ENCODE data around the gene SLC22A1.

Gene SLC22A1

GRCh38 chr6:160190081-160190480, 68.5 kb downstream of the SLC22A1 start:
- Histone ChIP-seq H3K27me3 (ENCODE audit: control insufficient read depth in 1 of 2, insufficient read depth in 2 of 2, low read length in 2 of 2) (no peaks in the 10 kb centered on the region), H3K9ac (ENCODE audit: low read depth in 1 of 2, low read length in 2 of 2) (no peak overlapping the region), H3K4me1 (ENCODE audit: control insufficient read depth in 1 of 2, insufficient read depth in 2 of 2, low read length in 2 of 2) (no peaks in the 10 kb centered on the region), H3K4me3 (ENCODE audit: low read depth in 1 of 2, low read length in 2 of 2) (no peak overlapping the region), H3K27ac (ENCODE audit: low read depth, low read length) (no peak overlapping the region), H3K9me3 (ENCODE audit: control insufficient read depth in 1 of 2, low read length in 2 of 2) (peaks cover 7 to 8% of the 10 kb centered on the region in 2 donors), H3K36me3 (ENCODE audit: control insufficient read depth in 1 of 2, insufficient read depth in 2 of 2, low read length in 2 of 2) (no peaks in the 10 kb centered on the region)

DNA sequence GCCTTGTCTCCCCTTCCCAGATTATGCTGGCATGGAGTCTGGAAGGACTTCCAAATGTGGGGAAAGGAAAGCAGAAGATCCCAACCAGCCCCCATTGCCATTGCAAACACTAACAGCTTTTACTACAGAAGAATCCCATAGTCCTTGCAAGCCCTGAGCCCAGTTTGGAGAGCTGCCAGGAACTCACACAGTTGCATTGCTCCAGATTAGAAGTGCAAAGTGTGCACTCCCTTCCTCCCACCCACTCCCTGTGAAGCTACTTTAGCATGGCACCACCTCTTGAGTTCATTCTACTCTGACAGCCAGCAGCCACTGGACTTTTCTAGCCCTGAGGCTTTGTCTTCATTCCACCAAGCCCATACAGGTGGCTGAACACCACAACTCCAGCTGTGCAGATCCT, 69.4 kb downstream of the SLC22A1 start:
- no peak overlapping the region for H3K27ac ChIP-seq (ENCODE audit: low read depth, low read length)

DNA sequence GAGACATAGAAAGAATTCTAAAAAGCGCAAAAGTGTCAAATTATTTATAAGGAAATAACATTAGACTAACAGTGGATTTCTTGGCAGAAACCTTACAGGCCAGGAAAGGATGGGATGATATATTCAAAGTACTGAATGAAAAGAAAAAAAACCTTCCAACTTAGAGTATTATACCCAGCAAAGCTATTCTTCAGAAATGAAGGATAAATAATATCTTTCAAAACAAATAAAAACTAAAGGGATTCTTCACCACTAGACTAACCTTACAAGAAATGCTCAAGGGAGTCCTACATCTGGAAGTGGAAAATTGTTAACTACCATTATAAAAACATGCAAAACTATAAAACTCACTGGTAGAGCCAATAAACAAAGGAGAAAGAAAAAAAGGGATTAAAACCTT, 71.2 kb downstream of the SLC22A1 start:
- H3K4me3 ChIP-seq (ENCODE audit: low read depth in 1 of 2, low read length in 2 of 2) = no peak overlapping the region
- no peaks in the 10 kb centered on the region for H3K36me3 ChIP-seq (ENCODE audit: control insufficient read depth in 1 of 2, insufficient read depth in 2 of 2, low read length in 2 of 2)
- H3K27me3 ChIP-seq (ENCODE audit: control insufficient read depth in 1 of 2, insufficient read depth in 2 of 2, low read length in 2 of 2) = no peaks in the 10 kb centered on the region
- H3K4me1 ChIP-seq (ENCODE audit: control insufficient read depth in 1 of 2, insufficient read depth in 2 of 2, low read length in 2 of 2) = no peaks in the 10 kb centered on the region
- no peak overlapping the region for H3K9ac ChIP-seq (ENCODE audit: low read depth in 1 of 2, low read length in 2 of 2)
- peaks cover 8 to 13% of the 10 kb centered on the region in 2 donors for H3K9me3 ChIP-seq (ENCODE audit: control insufficient read depth in 1 of 2, low read length in 2 of 2)
- H3K27ac ChIP-seq (ENCODE audit: low read depth, low read length) = no peak overlapping the region

More for the DNA sequence above, 69.4 kb downstream of the SLC22A1 start:
- H3K4me1 ChIP-seq (ENCODE audit: control insufficient read depth in 1 of 2, insufficient read depth in 2 of 2, low read length in 2 of 2) = no peaks in the 10 kb centered on the region
- H3K27me3 ChIP-seq (ENCODE audit: control insufficient read depth in 1 of 2, insufficient read depth in 2 of 2, low read length in 2 of 2) = no peaks in the 10 kb centered on the region
- no peaks in the 10 kb centered on the region for H3K36me3 ChIP-seq (ENCODE audit: control insufficient read depth in 1 of 2, insufficient read depth in 2 of 2, low read length in 2 of 2)
- H3K9ac ChIP-seq (ENCODE audit: low read depth in 1 of 2, low read length in 2 of 2) = no peak overlapping the region
- no peak overlapping the region for H3K4me3 ChIP-seq (ENCODE audit: low read depth in 1 of 2, low read length in 2 of 2)
- peaks cover 8 to 13% of the 10 kb centered on the region in 2 donors for H3K9me3 ChIP-seq (ENCODE audit: control insufficient read depth in 1 of 2, low read length in 2 of 2)

DNA sequence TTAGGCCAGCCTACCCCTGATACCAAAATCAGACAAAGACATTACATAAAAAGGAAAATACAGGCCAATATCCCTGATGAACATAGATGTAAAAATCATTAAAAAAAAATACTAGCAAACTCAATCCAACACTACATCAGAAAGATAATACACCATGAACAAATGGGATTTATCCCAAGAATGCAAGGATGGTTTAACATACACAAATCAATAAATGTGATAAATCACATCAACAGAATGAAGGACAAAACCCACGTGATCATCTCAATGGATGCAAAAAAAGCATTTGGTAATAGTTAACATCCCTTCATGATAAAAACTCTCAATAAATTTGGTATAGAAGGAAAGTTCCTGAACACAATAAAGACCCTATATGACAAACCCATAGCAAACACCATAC, 73.2 kb downstream of the SLC22A1 start:
- no peak overlapping the region for H3K4me3 ChIP-seq (ENCODE audit: low read depth in 1 of 2, low read length in 2 of 2)
- H3K9ac ChIP-seq (ENCODE audit: low read depth in 1 of 2, low read length in 2 of 2) = no peak overlapping the region
- no peaks in the 10 kb centered on the region for H3K36me3 ChIP-seq (ENCODE audit: control insufficient read depth in 1 of 2, insufficient read depth in 2 of 2, low read length in 2 of 2)
- peaks cover 8 to 13% of the 10 kb centered on the region in 2 donors for H3K9me3 ChIP-seq (ENCODE audit: control insufficient read depth in 1 of 2, low read length in 2 of 2)
- no peaks in the 10 kb centered on the region for H3K27me3 ChIP-seq (ENCODE audit: control insufficient read depth in 1 of 2, insufficient read depth in 2 of 2, low read length in 2 of 2)
- H3K4me1 ChIP-seq (ENCODE audit: control insufficient read depth in 1 of 2, insufficient read depth in 2 of 2, low read length in 2 of 2) = no peaks in the 10 kb centered on the region
- no peak overlapping the region for H3K27ac ChIP-seq (ENCODE audit: low read depth, low read length)

GRCh38 chr6:160197662-160198061, 76.0 kb downstream of the SLC22A1 start:
- Histone ChIP-seq H3K27ac (ENCODE audit: low read depth, low read length) (no peak overlapping the region), H3K27me3 (ENCODE audit: control insufficient read depth in 1 of 2, insufficient read depth in 2 of 2, low read length in 2 of 2) (no peaks in the 10 kb centered on the region), H3K4me1 (ENCODE audit: control insufficient read depth in 1 of 2, insufficient read depth in 2 of 2, low read length in 2 of 2) (no peaks in the 10 kb centered on the region), H3K36me3 (ENCODE audit: control insufficient read depth in 1 of 2, insufficient read depth in 2 of 2, low read length in 2 of 2) (no peaks in the 10 kb centered on the region), H3K4me3 (ENCODE audit: low read depth in 1 of 2, low read length in 2 of 2) (no peak overlapping the region), H3K9me3 (ENCODE audit: control insufficient read depth in 1 of 2, low read length in 2 of 2) (peaks cover 8 to 13% of the 10 kb centered on the region in 2 donors), H3K9ac (ENCODE audit: low read depth in 1 of 2, low read length in 2 of 2) (no peak overlapping the region)

DNA sequence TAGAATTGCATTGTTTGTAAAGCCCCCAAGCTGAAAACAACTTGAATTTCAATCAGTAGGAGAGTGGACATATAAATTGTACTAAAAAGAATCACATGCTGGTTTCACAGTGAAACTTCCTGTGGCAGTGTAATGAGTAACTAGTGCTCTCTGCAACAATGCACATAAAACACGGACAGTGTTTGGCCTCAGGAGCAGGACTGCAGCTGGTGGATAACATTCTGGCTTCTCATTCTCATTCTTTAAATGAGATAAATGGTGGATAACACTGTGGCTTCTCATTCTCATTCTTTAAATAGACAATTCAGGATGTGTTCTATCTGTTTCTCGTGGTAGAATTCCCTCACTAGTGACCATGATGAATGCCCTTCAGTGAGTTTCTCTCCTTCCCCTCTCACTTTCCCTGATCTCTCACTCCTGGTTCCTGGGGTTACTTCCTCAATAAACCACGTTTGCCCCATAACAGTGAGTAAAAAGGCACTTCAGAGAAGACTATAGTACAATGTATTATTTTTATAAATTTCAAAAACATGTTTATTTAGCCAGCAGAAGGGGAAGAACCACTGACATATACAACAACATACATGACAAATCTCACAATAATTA, 77.1 kb downstream of the SLC22A1 start:
- H3K9ac ChIP-seq (ENCODE audit: low read depth in 1 of 2, low read length in 2 of 2) = no peak overlapping the region
- no peak overlapping the region for H3K27ac ChIP-seq (ENCODE audit: low read depth, low read length)
- H3K4me3 ChIP-seq (ENCODE audit: low read depth in 1 of 2, low read length in 2 of 2) = peak overlapping the region in 1 of 2 donors; percentile 25
- no peaks in the 10 kb centered on the region for H3K4me1 ChIP-seq (ENCODE audit: control insufficient read depth in 1 of 2, insufficient read depth in 2 of 2, low read length in 2 of 2)
- H3K9me3 ChIP-seq (ENCODE audit: control insufficient read depth in 1 of 2, low read length in 2 of 2) = peaks cover 4 to 13% of the 10 kb centered on the region in 2 donors
- no peaks in the 10 kb centered on the region for H3K36me3 ChIP-seq (ENCODE audit: control insufficient read depth in 1 of 2, insufficient read depth in 2 of 2, low read length in 2 of 2)
- no peaks in the 10 kb centered on the region for H3K27me3 ChIP-seq (ENCODE audit: control insufficient read depth in 1 of 2, insufficient read depth in 2 of 2, low read length in 2 of 2)

DNA sequence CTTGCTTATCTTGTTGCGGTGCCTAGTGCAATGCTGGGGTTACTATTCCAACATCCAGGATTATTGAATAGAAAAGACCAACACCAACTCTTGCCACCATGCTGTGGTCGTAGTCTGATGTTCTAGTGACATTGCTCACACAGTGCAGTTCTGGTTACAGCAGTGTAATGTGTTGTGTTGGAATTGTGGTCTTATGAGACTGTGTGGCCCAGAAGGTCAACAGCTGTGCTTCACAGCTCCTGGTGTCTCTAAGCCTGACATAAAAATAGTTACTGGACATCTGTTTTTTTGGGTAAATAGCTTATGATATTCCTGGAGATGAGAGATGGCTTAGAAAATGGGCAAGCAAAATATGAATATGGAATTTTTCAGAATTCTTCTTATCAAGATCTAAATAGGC, 79.4 kb downstream of the SLC22A1 start:
- Histone ChIP-seq H3K27me3 (ENCODE audit: control insufficient read depth in 1 of 2, insufficient read depth in 2 of 2, low read length in 2 of 2) (no peaks in the 10 kb centered on the region), H3K9ac (ENCODE audit: low read depth in 1 of 2, low read length in 2 of 2) (no peak overlapping the region), H3K36me3 (ENCODE audit: control insufficient read depth in 1 of 2, insufficient read depth in 2 of 2, low read length in 2 of 2) (no peaks in the 10 kb centered on the region), H3K27ac (ENCODE audit: low read depth, low read length) (no peak overlapping the region), H3K9me3 (ENCODE audit: control insufficient read depth in 1 of 2, low read length in 2 of 2) (no peaks in the 10 kb centered on the region), H3K4me1 (ENCODE audit: control insufficient read depth in 1 of 2, insufficient read depth in 2 of 2, low read length in 2 of 2) (no peaks in the 10 kb centered on the region), H3K4me3 (ENCODE audit: low read depth in 1 of 2, low read length in 2 of 2) (no peak overlapping the region)

DNA sequence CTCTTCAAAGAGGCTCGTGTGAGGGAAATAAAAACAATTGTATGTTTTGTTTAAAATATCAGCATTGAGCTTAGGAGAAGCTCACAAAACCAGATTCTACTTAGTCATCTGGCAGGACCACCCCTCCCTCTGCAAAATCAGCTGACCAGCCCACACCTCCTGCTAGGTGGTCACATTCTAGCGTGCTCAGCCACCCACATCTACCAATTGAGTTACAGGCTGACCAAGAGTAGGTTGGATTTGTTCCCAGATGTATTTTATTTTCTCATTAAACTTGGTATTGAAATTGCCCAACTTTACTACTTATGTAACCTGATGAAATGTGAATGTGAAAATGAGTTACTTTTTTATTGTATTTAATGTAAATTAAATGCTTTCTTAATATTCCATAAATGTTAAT, 80.8 kb downstream of the SLC22A1 start:
- no peak overlapping the region for H3K27ac ChIP-seq (ENCODE audit: low read depth, low read length)
- no peak overlapping the region for H3K4me3 ChIP-seq (ENCODE audit: low read depth in 1 of 2, low read length in 2 of 2)
- no peaks in the 10 kb centered on the region for H3K4me1 ChIP-seq (ENCODE audit: control insufficient read depth in 1 of 2, insufficient read depth in 2 of 2, low read length in 2 of 2)
- H3K9ac ChIP-seq (ENCODE audit: low read depth in 1 of 2, low read length in 2 of 2) = no peak overlapping the region
- H3K9me3 ChIP-seq (ENCODE audit: control insufficient read depth in 1 of 2, low read length in 2 of 2) = peaks cover 1 to 2% of the 10 kb centered on the region in 2 donors
- no peaks in the 10 kb centered on the region for H3K27me3 ChIP-seq (ENCODE audit: control insufficient read depth in 1 of 2, insufficient read depth in 2 of 2, low read length in 2 of 2)
- H3K36me3 ChIP-seq (ENCODE audit: control insufficient read depth in 1 of 2, insufficient read depth in 2 of 2, low read length in 2 of 2) = no peaks in the 10 kb centered on the region

DNA sequence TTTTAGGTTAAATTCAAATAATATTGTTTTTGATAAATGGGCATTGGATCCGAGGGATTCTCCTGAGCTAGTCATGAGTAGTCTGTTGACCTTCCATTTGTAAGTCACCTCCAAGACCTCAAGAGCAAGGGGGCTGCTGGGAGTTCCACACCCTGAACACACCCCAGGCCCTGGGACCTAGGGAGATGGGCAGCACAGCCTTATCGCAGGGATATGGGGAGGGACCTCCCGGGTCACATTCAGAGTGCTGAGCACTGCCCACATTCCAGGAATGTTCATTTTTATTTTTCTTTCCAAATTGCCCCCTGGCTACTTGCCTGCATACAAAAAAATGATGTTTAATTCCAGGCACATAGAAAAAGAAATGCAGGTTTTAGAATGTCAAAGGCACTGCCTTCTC, 81.5 kb downstream of the SLC22A1 start:
- Histone ChIP-seq H3K9ac (ENCODE audit: low read depth in 1 of 2, low read length in 2 of 2) (no peak overlapping the region), H3K27ac (ENCODE audit: low read depth, low read length) (no peak overlapping the region), H3K4me1 (ENCODE audit: control insufficient read depth in 1 of 2, insufficient read depth in 2 of 2, low read length in 2 of 2) (no peaks in the 10 kb centered on the region), H3K9me3 (ENCODE audit: control insufficient read depth in 1 of 2, low read length in 2 of 2) (peaks cover 2 to 8% of the 10 kb centered on the region in 2 donors), H3K4me3 (ENCODE audit: low read depth in 1 of 2, low read length in 2 of 2) (no peak overlapping the region), H3K27me3 (ENCODE audit: control insufficient read depth in 1 of 2, insufficient read depth in 2 of 2, low read length in 2 of 2) (no peaks in the 10 kb centered on the region), H3K36me3 (ENCODE audit: control insufficient read depth in 1 of 2, insufficient read depth in 2 of 2, low read length in 2 of 2) (no peaks in the 10 kb centered on the region)

DNA sequence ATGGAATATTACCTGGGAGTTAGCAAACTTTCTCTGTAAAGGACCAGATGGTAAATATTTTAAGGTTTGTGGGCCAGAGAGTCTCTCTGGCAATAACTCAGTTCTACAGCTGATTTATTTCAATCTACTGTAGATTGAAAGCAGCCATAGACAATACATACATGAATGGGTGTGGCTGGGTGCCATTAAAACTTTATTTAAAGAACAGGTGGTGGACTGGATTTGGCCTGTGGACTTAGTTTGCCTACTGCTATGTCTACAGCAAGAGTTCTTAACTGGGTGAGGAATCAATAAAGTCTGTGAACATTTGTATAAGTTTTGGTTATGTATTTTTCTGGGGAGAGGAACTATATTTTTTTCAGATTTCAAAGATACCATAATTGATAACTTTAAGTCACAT, 81.9 kb downstream of the SLC22A1 start:
- Histone ChIP-seq H3K9me3 (ENCODE audit: control insufficient read depth in 1 of 2, low read length in 2 of 2) (peaks cover 2 to 8% of the 10 kb centered on the region in 2 donors), H3K4me3 (ENCODE audit: low read depth in 1 of 2, low read length in 2 of 2) (no peak overlapping the region), H3K27me3 (ENCODE audit: control insufficient read depth in 1 of 2, insufficient read depth in 2 of 2, low read length in 2 of 2) (no peaks in the 10 kb centered on the region), H3K4me1 (ENCODE audit: control insufficient read depth in 1 of 2, insufficient read depth in 2 of 2, low read length in 2 of 2) (no peaks in the 10 kb centered on the region), H3K27ac (ENCODE audit: low read depth, low read length) (no peak overlapping the region), H3K36me3 (ENCODE audit: control insufficient read depth in 1 of 2, insufficient read depth in 2 of 2, low read length in 2 of 2) (no peaks in the 10 kb centered on the region), H3K9ac (ENCODE audit: low read depth in 1 of 2, low read length in 2 of 2) (no peak overlapping the region)

DNA sequence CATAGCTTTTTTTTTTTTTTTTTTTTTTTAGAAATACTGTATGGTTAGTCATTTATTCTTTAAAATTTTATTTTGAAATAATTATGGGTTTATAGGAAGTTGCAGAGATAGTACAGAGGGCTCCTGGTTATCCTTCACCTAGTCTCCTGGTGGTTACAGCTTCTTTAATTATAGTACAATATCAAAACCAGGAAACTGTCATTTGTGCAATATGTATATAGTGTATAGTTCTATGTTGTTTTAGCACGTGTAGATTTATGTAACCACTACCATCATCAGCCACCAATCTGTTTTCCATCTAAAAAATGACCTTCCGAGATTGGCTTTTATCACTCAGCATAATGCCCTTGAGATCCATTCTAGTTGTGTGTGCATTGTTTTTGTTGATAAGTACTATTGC, 82.3 kb downstream of the SLC22A1 start:
- H3K27me3 ChIP-seq (ENCODE audit: control insufficient read depth in 1 of 2, insufficient read depth in 2 of 2, low read length in 2 of 2) = no peaks in the 10 kb centered on the region
- H3K36me3 ChIP-seq (ENCODE audit: control insufficient read depth in 1 of 2, insufficient read depth in 2 of 2, low read length in 2 of 2) = no peaks in the 10 kb centered on the region
- H3K27ac ChIP-seq (ENCODE audit: low read depth, low read length) = no peak overlapping the region
- H3K9ac ChIP-seq (ENCODE audit: low read depth in 1 of 2, low read length in 2 of 2) = no peak overlapping the region
- H3K4me1 ChIP-seq (ENCODE audit: control insufficient read depth in 1 of 2, insufficient read depth in 2 of 2, low read length in 2 of 2) = no peaks in the 10 kb centered on the region
- H3K9me3 ChIP-seq (ENCODE audit: control insufficient read depth in 1 of 2, low read length in 2 of 2) = peaks cover 2 to 8% of the 10 kb centered on the region in 2 donors
- H3K4me3 ChIP-seq (ENCODE audit: low read depth in 1 of 2, low read length in 2 of 2) = no peak overlapping the region

Measured in duodenal mucosa (tissue), 2 donors.